HFF-Myc (cell line): Measurements from ENCODE around the gene PPFIA3.

ENCODE experiments used
- DNase-seq: peaks from one replicate; pipeline ENCODE4 v3.0.0-alpha.2; 2011; ENCODE audit warnings: low read depth; ENCODE audit errors: extremely low read depth
- H3K4me3 ChIP-seq: replicated peaks from 2 replicates; pipeline ENCODE4 v1.5.1; 2011; ENCODE audit warnings: low read depth, mild to moderate bottlenecking, control low read depth, low read length
- TF ChIP-seq, protein P1 (sequence below): IDR thresholded peaks from 2 replicates; pipeline ENCODE4 v1.5.1; 2012; ENCODE audit warnings: mild to moderate bottlenecking, low read depth, low read length, control low read depth; ENCODE audit errors: missing control alignments

The PPFIA3 gene

GRCh38 chr19:49200238-49200862, 81.0 kb downstream of the PPFIA3 start:
- no peak for DNase-seq
- H3K4me3 ChIP-seq = no peak overlapping the region
- TF ChIP-seq, protein P1, sequence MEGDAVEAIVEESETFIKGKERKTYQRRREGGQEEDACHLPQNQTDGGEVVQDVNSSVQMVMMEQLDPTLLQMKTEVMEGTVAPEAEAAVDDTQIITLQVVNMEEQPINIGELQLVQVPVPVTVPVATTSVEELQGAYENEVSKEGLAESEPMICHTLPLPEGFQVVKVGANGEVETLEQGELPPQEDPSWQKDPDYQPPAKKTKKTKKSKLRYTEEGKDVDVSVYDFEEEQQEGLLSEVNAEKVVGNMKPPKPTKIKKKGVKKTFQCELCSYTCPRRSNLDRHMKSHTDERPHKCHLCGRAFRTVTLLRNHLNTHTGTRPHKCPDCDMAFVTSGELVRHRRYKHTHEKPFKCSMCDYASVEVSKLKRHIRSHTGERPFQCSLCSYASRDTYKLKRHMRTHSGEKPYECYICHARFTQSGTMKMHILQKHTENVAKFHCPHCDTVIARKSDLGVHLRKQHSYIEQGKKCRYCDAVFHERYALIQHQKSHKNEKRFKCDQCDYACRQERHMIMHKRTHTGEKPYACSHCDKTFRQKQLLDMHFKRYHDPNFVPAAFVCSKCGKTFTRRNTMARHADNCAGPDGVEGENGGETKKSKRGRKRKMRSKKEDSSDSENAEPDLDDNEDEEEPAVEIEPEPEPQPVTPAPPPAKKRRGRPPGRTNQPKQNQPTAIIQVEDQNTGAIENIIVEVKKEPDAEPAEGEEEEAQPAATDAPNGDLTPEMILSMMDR = no peak
